K562 (cell line): Measurements from ENCODE around the gene GNA14. TPM values are rescaled to one million over a fixed set of nuclear protein-coding genes. Genes with fewer than 3 reads are reported as not detected.

Experiments
- ATAC-seq: fragments of 200-7000 bp; cut with Tn5 transposase; 3 replicates; pipeline ENCODE4 v1.9.1; 2020; ENCODE audit warnings: moderate library complexity
- BruUV-seq: library from RNA; stranded (reverse); fragments of 400-500 nt; replicated peaks from 2 replicates; lab custom pipeline; 2021; lab: Mats Ljungman, UMichigan
- CTCF ChIA-PET: fragments of 300-600 bp; formaldehyde crosslinking; extraction: SDS; loops from one replicate; lab custom pipeline; 2021; ENCODE audit warnings: low intra/inter-chr PET ratio; lab: Yijun Ruan, JAX
- POLR2A ChIA-PET: fragments of 300-600, 350-650 bp; sonication (Branson Sonifier 250); formaldehyde crosslinking; extraction: SDS; loops from one replicate; lab custom pipeline; 2021; ENCODE audit warnings: antibody characterized with exemption, inconsistent platforms; lab: Yijun Ruan, JAX
- DNase-seq, 4 experiments: peaks; one replicate each; pipeline versions ENCODE4 v3.0.0 to v3.0.0-alpha.2; 2011 to 2018; ENCODE audit warnings: low spot score in 3 of 4, mixed read lengths in 3 of 4; ENCODE audit errors: extremely low read depth in 1 of 4
- FAIRE-seq: peaks from 2 replicates; lab custom pipeline; 2011; peaks lifted over from hg19 to GRCh38; lab: Jason Lieb, UNC
- H2AFZ ChIP-seq: 2 replicates; pipeline ENCODE4 v1.6.0; 2011; ENCODE audit warnings: low read depth, low read length, control low read depth, inconsistent platforms
- H3K27ac ChIP-seq: fragments of 200-600 bp; 3 replicates; pipeline ENCODE4 v1.8.0; 2011; ENCODE audit warnings: low read depth, mild to moderate bottlenecking, control low read depth, inconsistent platforms, low read length, moderate library complexity, mixed read lengths; ENCODE audit errors: extremely low read depth
- H3K27me3 ChIP-seq, 2 experiments: fragments of 300-600 bp in 1 of 2; 2 replicates in 1 of 2; 3 replicates in 1 of 2; pipeline versions ENCODE4 v1.6.0 to v1.8.0; 2011; ENCODE audit warnings: inconsistent platforms in 2 of 2, low read length in 2 of 2, mild to moderate bottlenecking in 1 of 2, mixed read lengths in 1 of 2, moderate library complexity in 1 of 2; ENCODE audit not compliant: control insufficient read depth in 2 of 2, insufficient read depth in 2 of 2
- H3K36me3 ChIP-seq: fragments of 300-600 bp; 3 replicates; pipeline ENCODE4 v1.8.0; 2011; ENCODE audit warnings: mild to moderate bottlenecking, low read length, inconsistent platforms; ENCODE audit not compliant: control insufficient read depth, insufficient read depth
- H3K4me1 ChIP-seq, 2 experiments: fragments of 200-600 bp in 1 of 2; replicated peaks in 1 of 2; 2 replicates in 1 of 2; 3 replicates in 1 of 2; pipeline versions ENCODE4 v1.5.1 to v1.8.0; 2011; ENCODE audit warnings: inconsistent platforms in 2 of 2, low read length in 2 of 2, mild to moderate bottlenecking in 1 of 2, mixed read lengths in 1 of 2, moderate library complexity in 1 of 2; ENCODE audit not compliant: control insufficient read depth in 2 of 2, insufficient read depth in 2 of 2
- H3K4me2 ChIP-seq: 2 replicates; pipeline ENCODE4 v1.6.1; 2011; ENCODE audit warnings: low read length, control low read depth, inconsistent platforms, mixed read lengths; ENCODE audit not compliant: insufficient read depth
- H3K4me3 ChIP-seq: fragments of 200-600 bp; sonication (generic), shearing (Covaris generic); 2 replicates; pipeline ENCODE4 v1.5.1; 2016; ENCODE audit warnings: control low read depth, inconsistent platforms
- H3K79me2 ChIP-seq: fragments of 200-600 bp; 3 replicates; pipeline ENCODE4 v1.8.0; 2011; ENCODE audit warnings: low read length, inconsistent platforms; ENCODE audit not compliant: control insufficient read depth, insufficient read depth
- H3K9ac ChIP-seq, 2 experiments: 2 replicates each; pipeline versions ENCODE4 v1.6.0 to v1.6.1; 2011; ENCODE audit warnings: low read depth in 2 of 2, low read length in 2 of 2, control low read depth in 1 of 2, inconsistent platforms in 1 of 2, mild to moderate bottlenecking in 1 of 2, mixed read lengths in 1 of 2; ENCODE audit not compliant: insufficient read depth in 1 of 2
- H3K9me1 ChIP-seq: one replicate; pipeline ENCODE4 v1.6.0; 2011; ENCODE audit warnings: inconsistent platforms, mild to moderate bottlenecking, low read length, moderate library complexity; ENCODE audit not compliant: control insufficient read depth, insufficient read depth
- H3K9me3 ChIP-seq: replicated peaks from 2 replicates; pipeline ENCODE4 v1.5.1; 2011; ENCODE audit warnings: low read depth, low read length, inconsistent platforms; ENCODE audit not compliant: control insufficient read depth, insufficient read depth
- H4K20me1 ChIP-seq: replicated peaks from 2 replicates; pipeline ENCODE4 v1.6.1; 2011; ENCODE audit warnings: low read length, inconsistent platforms, mixed read lengths; ENCODE audit not compliant: control insufficient read depth, insufficient read depth
- CBX1 ChIP-seq: sonication (generic); IDR thresholded peaks from 2 replicates; pipeline ENCODE4 v1.6.1; 2016; ENCODE audit warnings: antibody characterized with exemption, low read depth, mild to moderate bottlenecking
- FUS ChIP-seq: fragments of 200-400 bp; formaldehyde crosslinking; optimal IDR thresholded peaks from 2 replicates; pipeline ENCODE3; 2017; ENCODE audit warnings: low read depth, low read length
- KAT8 ChIP-seq: fragments of 450-650 bp; IDR thresholded peaks from 2 replicates; pipeline ENCODE4 v1.6.1; 2016; ENCODE audit warnings: low read depth, mild to moderate bottlenecking
- SMARCA5 ChIP-seq: fragments of 450-650 bp; IDR thresholded peaks from 2 replicates; pipeline ENCODE4 v1.6.1; 2016
- TAL1 ChIP-seq: fragments of 450-650 bp; IDR thresholded peaks from 2 replicates; pipeline ENCODE4 v1.6.1; 2016; ENCODE audit warnings: mild to moderate bottlenecking
- ZKSCAN8 ChIP-seq: fragments of 200-800 bp; sonication (Bioruptor generic); IDR thresholded peaks from 2 replicates; pipeline ENCODE4 v1.6.1; 2016; ENCODE audit warnings: missing genetic modification characterization, missing compliant biosample characterization
- WGBS: fragments of 100-300 bp; shearing (Covaris generic); methylation state at CpG from one replicate; pipeline ENCODE4 v1.1.6; 2016; ENCODE audit warnings: low coverage, mixed read lengths; ENCODE audit not compliant: insufficient coverage; ENCODE audit errors: missing lambda C conversion rate; 5-methylcytosine and 5-hydroxymethylcytosine counted together
- in situ Hi-C: fragments of 300-500 bp; cut with MboI; formaldehyde crosslinking; loops from 4 replicates; pipeline ENCODE4 v1.15.0; 2018; ENCODE audit warnings: inconsistent platforms, mixed read lengths
- intact Hi-C: fragments of 100-400 bp; cut with micrococcal nuclease; formaldehyde crosslinking; loops from 2 replicates; pipeline ENCODE4 v1.14.2; 2022
- polyA plus RNA-seq, 8 experiments: library from polyadenylated mRNA; depleted of rRNA in 4 of 8; stranded (reverse) in 5 of 8; unstranded in 3 of 8; fragments of >200 nt; fragmentation: Nextera tagmentation in 2 of 8; fragmentation: Illumina TruSeq in 1 of 8; extraction: Ambion mirVana in 2 of 8; extraction: Trizol in 1 of 8; gene quantifications; 2 replicates each; pipeline versions ENCODE4 v1.2.1 to v1.2.3, GENCODE V29; 2011 to 2014; ENCODE audit warnings: inconsistent platforms in 1 of 8, missing spikeins in 1 of 8
- total RNA-seq, 7 experiments: library from RNA; depleted of rRNA in 6 of 7; stranded (reverse); fragments of >200 nt in 6 of 7; fragmentation: Illumina TruSeq in 2 of 7; extraction: Trizol in 2 of 7; gene quantifications; 2 replicates each; pipeline versions ENCODE4 v1.2.1 to v1.2.3, GENCODE V29; 2011 to 2021; ENCODE audit warnings: low replicate concordance in 1 of 7
- TF ChIP-seq, protein P1 (sequence below): IDR thresholded peaks from 3 replicates; pipeline ENCODE4 v1.6.1; 2011; ENCODE audit warnings: borderline replicate concordance, mild to moderate bottlenecking; ENCODE audit not compliant: insufficient read length, insufficient read depth
- TF ChIP-seq, protein P2 (sequence below): sonication (generic); formaldehyde crosslinking; IDR thresholded peaks from 2 replicates; pipeline ENCODE4 v1.8.0; 2022; ENCODE audit warnings: missing genetic modification reagents, mild to moderate bottlenecking, moderate library complexity, borderline replicate concordance

The GNA14 gene
- total and polyA plus RNA-seq, 9 of the 15 experiments (the other 6 are each of a cell fraction or from before 2014, with no cell fraction given): 0.03 to 0.11 (median 0.03) TPM; not detected in 6

DNA sequence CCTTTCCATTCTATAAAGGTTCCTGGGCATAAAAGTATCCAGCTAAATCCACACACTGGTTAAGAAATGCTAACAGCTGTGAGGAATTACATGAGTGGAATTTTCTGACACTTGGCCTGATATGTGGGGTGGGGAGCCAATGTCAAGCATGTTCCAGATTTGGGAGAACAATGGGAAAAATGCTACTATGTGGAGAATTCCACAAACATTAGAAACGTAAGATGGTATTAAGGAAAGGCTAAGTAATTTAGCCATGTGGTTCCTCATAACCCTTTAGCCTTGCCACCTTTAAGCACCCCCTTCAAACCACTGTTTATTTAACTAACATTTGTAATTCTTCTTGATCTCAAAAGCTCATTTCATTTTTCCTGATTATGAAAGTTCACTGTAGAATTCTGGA lies 149.2 kb downstream of the GNA14 start (continued):
- TF ChIP-seq, protein P1, sequence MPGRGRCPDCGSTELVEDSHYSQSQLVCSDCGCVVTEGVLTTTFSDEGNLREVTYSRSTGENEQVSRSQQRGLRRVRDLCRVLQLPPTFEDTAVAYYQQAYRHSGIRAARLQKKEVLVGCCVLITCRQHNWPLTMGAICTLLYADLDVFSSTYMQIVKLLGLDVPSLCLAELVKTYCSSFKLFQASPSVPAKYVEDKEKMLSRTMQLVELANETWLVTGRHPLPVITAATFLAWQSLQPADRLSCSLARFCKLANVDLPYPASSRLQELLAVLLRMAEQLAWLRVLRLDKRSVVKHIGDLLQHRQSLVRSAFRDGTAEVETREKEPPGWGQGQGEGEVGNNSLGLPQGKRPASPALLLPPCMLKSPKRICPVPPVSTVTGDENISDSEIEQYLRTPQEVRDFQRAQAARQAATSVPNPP: no peak
- TF ChIP-seq CBX1 (no peak), KAT8 (no peak), ZKSCAN8 (no peak), TAL1 (no peak), FUS (no peak)
- TF ChIP-seq, protein P2, sequence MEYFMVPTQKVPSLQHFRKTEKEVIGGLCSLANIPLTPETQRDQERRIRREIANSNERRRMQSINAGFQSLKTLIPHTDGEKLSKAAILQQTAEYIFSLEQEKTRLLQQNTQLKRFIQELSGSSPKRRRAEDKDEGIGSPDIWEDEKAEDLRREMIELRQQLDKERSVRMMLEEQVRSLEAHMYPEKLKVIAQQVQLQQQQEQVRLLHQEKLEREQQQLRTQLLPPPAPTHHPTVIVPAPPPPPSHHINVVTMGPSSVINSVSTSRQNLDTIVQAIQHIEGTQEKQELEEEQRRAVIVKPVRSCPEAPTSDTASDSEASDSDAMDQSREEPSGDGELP (CRISPR knock-in tag): no peak

DNA sequence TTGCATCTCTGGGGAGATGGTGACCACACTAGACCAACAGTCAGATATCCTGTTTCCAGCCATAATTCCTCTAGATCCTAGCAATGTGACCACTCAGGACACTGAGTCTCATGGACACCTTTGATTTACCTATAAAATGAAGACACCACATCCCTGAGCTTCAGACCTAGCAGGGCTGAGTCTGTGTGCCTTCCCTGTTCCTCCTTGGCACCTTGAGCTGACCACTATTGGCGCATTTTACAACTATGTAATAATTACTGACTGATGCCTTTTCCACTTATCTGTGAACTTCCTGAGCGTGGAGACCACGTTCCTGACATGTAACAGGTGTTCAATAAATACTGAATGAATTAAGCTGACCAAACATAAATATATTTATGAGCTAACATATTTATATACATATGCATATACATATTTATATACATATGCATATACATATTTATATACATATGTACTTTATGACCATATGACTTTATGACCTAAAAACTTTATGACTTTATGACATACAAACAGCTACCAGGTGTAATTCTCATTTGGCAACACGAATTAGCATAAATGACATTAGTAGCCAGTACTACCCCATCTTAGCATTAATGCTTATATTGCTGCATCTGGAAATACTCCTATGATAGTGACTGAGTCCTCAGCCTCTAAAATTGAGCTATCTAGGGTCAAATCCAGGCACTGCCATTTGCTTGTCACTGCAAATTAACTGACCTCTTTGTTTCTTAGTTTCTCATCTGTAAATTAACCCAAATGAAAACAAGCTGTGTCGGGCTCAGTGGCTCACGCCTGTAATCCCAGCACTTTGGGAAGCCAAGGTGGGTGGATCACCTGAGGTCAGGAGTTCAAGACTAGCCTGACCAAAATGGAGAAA lies 150.6 kb downstream of the GNA14 start:
- Histone ChIP-seq H3K9me3 (no peaks in the 10 kb centered on the region), H3K4me1 (no peaks in the 10 kb centered on the region), H3K4me3 (no peak overlapping the region), H4K20me1 (no peaks in the 10 kb centered on the region), H2AFZ (no peak overlapping the region), H3K9me1 (no peaks in the 10 kb centered on the region), H3K27ac (no peak overlapping the region), H3K4me2 (no peak overlapping the region), H3K9ac (no peak overlapping the region)
- ATAC-seq (no peak), DNase-seq (no peak), FAIRE-seq (no peak)
- ChIA-PET CTCF (interaction anchor here (0.6 kb wide), 1 partner anchor 9 kb away, joined by 5 read pairs; no protein-coding TSS in a partner anchor), POLR2A (no interaction called here)
- WGBS: 0% methylated on average over 6 of the region's 6 CpGs
- BruUV-seq: no TSS peak
- in situ Hi-C loops: no loop called here
- intact Hi-C loops: no loop called here
- no peak for TF ChIP-seq SMARCA5
- TF ChIP-seq, all 486 proteins: peak for 0
- Histone ChIP-seq H3K36me3 (no peaks in the 10 kb centered on the region), H3K27me3 (no peaks in the 10 kb centered on the region), H3K79me2 (no peaks in the 10 kb centered on the region)
